ENCODE data around the gene LYPD5. TPM values are rescaled to one million over a fixed set of nuclear protein-coding genes. Genes with fewer than 3 reads are reported as not detected.

The LYPD5 gene
- total and polyA plus RNA-seq, 2 of the 8 experiments (the other 6 are each of a cell fraction or from before 2014, with no cell fraction given), result 0.74 to 4.3 TPM

- H3K79me2 ChIP-seq (ENCODE audit: control insufficient read depth in 1 of 2, insufficient read depth in 2 of 2, low read length in 2 of 2), result peaks cover 0 to 13% of the 10 kb centered on the region in 2 experiments; a peak in 1 of 4 replicates
- TF ChIP-seq SP2 (IDR thresholded peaks at IDR 0.05; ENCODE audit: low read length), result no peak
Observed at GRCh38 chr19:43749898-43750297, 52.3 kb downstream of the LYPD5 start.

More at GRCh38 chr19:43749898-43750297, 52.3 kb downstream of the LYPD5 start:
- Histone ChIP-seq H4K91ac (replicated peaks; ENCODE audit: insufficient read length, low read length) (no peak overlapping the region), H2BK20ac (ENCODE audit: low read length) (no peak overlapping the region), H3K9me3 (ENCODE audit: insufficient read depth in 2 of 2, low read depth in 1 of 2, low read length in 1 of 2) (no peaks in the 10 kb centered on the region), H3K23ac (ENCODE audit: insufficient read length) (no peak overlapping the region), H2BK120ac (replicated peaks; ENCODE audit: low read depth, low read length) (no peak overlapping the region), H3K9ac (replicated peaks in 1 of 4; ENCODE audit: extremely low read depth in 1 of 4, low read depth in 3 of 4, low read length in 3 of 4) (no peak overlapping the region), H2AFZ (ENCODE audit: low read length) (no peak overlapping the region), H3K4ac (replicated peaks; ENCODE audit: insufficient read length, low read depth, low read length) (no peak overlapping the region), H3K56ac (replicated peaks; ENCODE audit: insufficient read length, low read depth, low read length) (no peak overlapping the region), H2BK12ac (ENCODE audit: low read depth, low read length) (no peak overlapping the region), H3K79me1 (ENCODE audit: low read depth, low read length) (peaks cover 3% of the 10 kb centered on the region; the same call in 1 of the 2 replicates), H2BK5ac (ENCODE audit: low read depth, low read length) (no peak overlapping the region), H4K5ac (ENCODE audit: insufficient read length, low read depth, low read length) (no peak overlapping the region), H2AK5ac (ENCODE audit: low read depth, low read length) (no peak overlapping the region), H3K4me3 (ENCODE audit: extremely low read depth in 1 of 4, insufficient read depth in 2 of 4, low read depth in 3 of 4, low read length in 4 of 4) (no peak overlapping the region), H3K23me2 (ENCODE audit: low read depth, low read length) (no peaks in the 10 kb centered on the region; the same call in 1 of the 2 replicates), H3K4me2 (ENCODE audit: insufficient read depth in 1 of 2, low read depth in 2 of 2, low read length in 2 of 2) (no peak overlapping the region), H3K36me3 (ENCODE audit: control insufficient read depth in 2 of 4, insufficient read depth in 4 of 4, low read length in 3 of 4) (peaks cover 18 to 35% (median 26%) of the 10 kb centered on the region in 4 experiments), H2BK15ac (ENCODE audit: low read length) (no peak overlapping the region), H3K14ac (ENCODE audit: insufficient read length) (no peak overlapping the region), H4K8ac (ENCODE audit: extremely low read depth, insufficient read depth, low read length) (no peak overlapping the region), H3K18ac (ENCODE audit: extremely low read depth, low read length) (no peak overlapping the region), H4K20me1 (replicated peaks in 1 of 2; ENCODE audit: control insufficient read depth in 1 of 2, insufficient read depth in 2 of 2, low read length in 2 of 2) (no peaks in the 10 kb centered on the region), H3K4me1 (replicated peaks in 1 of 4; ENCODE audit: control insufficient read depth in 3 of 4, insufficient read depth in 4 of 4, low read length in 3 of 4) (no peaks in the 10 kb centered on the region), H3K27me3 (replicated peaks in 1 of 4; ENCODE audit: control insufficient read depth in 3 of 4, extremely low read depth in 1 of 4, insufficient read depth in 3 of 4, low read length in 3 of 4) (no peaks in the 10 kb centered on the region), H3K27ac (ENCODE audit: low read depth, low read length) (no peak overlapping the region)
- FAIRE-seq, result no peak
- 90% methylated on average over 1 of the region's 1 CpG; no CpG with 5 or more reads in 1 of the 2 experiments for WGBS, 2 experiments (ENCODE audit: extremely low coverage in 1 of 2, insufficient coverage in 1 of 2, insufficient read length in 1 of 2, insufficient replicate concordance in 2 of 2, low coverage in 1 of 2, low lambda C conversion rate in 2 of 2, missing lambda C conversion rate in 1 of 2)
- POLR2A ChIA-PET (ENCODE audit: partially characterized antibody), result interaction anchor here (1.0 kb wide), 1 partner anchor 18 kb away, joined by 3 read pairs; no protein-coding TSS in a partner anchor
- CTCF ChIA-PET (ENCODE audit: partially characterized antibody), result interaction anchor here (1.3 to 30.4 kb wide), 2 partner anchors 9 to 30 kb away, joined by 4 to 703 read pairs; partner anchors contain the start of gene KCNN4
- no peak for DNase-seq (ENCODE audit: low read depth in 1 of 2, low spot score in 2 of 2)
